ENCODE results near the gene GPR162. TPM values are rescaled to one million over a fixed set of nuclear protein-coding genes. Genes with fewer than 3 reads are reported as not detected.

The GPR162 gene
- total and polyA plus RNA-seq, 10 of the 15 experiments (the other 5 are each of a cell fraction or from before 2014, with no cell fraction given): not detected

GRCh38 chr12:6774499-6775062 is 47.0 kb upstream of the GPR162 start:
- SMC1A ChIA-PET (ENCODE audit: uncharacterized antibody, unreplicated experiment): interaction anchor here (0.6 to 1.8 kb wide), 5 partner anchors 16 to 77 kb away, joined by 3 to 11 read pairs (median 3); partner anchors contain the start of genes CDCA3, COPS7A, MLF2 and USP5
- no peak overlapping the region for H3K27ac ChIP-seq (ENCODE audit: control insufficient read depth, insufficient read depth)
- RAD21 ChIA-PET (ENCODE audit: unreplicated experiment): interaction anchor here (0.7 to 5.7 kb wide), 4 partner anchors 9 to 21 kb away, joined by 3 to 68 read pairs (median 3); partner anchors contain the start of genes MLF2 and PTMS
- TF ChIP-seq ATF7 (IDR thresholded peaks at IDR 0.05; ENCODE audit: low read depth) (no peak), CEBPZ (IDR thresholded peaks at IDR 0.05; ENCODE audit: low read depth, low read length) (no peak), RB1 (IDR thresholded peaks at IDR 0.05; ENCODE audit: borderline replicate concordance) (no peak), ZNF592 (IDR thresholded peaks at IDR 0.05) (no peak), IKZF2 (IDR thresholded peaks at IDR 0.05) (no peak)
- no peak for ATAC-seq
- H3K36me3 ChIP-seq (ENCODE audit: control insufficient read depth in 2 of 2, insufficient read depth in 2 of 2, low read length in 1 of 2): no peaks in the 10 kb centered on the region
- WGBS (ENCODE audit: insufficient coverage, insufficient replicate concordance, low lambda C conversion rate, missing lambda C conversion rate): 78% methylated on average over 15 of the region's 15 CpGs
- no peak for DNase-seq (ENCODE audit: low read depth, low spot score)
- no peak overlapping the region for H3K9ac ChIP-seq (ENCODE audit: control insufficient read depth, insufficient read depth, low read length)
- in situ Hi-C loops (cut with MboI) (no loop called here), intact Hi-C loops (cut with micrococcal nuclease; ENCODE audit: unreplicated experiment) (loop anchor here (5.0 kb wide), 2 partner anchors 37 to 222 kb away; no protein-coding TSS in a partner anchor)
- CTCF ChIA-PET: interaction anchor here (0.7 to 12.7 kb wide), 6 partner anchors 8 to 263 kb away, joined by 3 to 221 read pairs (median 8); partner anchors contain the start of genes MLF2 and PTMS
- H3K4me1 ChIP-seq (ENCODE audit: control insufficient read depth, insufficient read depth, low read length): peaks cover 48% of the 10 kb centered on the region
- POLR2A ChIA-PET: interaction anchor here (0.7 to 2.0 kb wide), 8 partner anchors 8 to 85 kb away, joined by 3 to 9 read pairs (median 5); partner anchors contain the start of genes MLF2, PTMS, USP5 and ZNF384
- no peak for FAIRE-seq
- no peaks in the 10 kb centered on the region for H3K9me3 ChIP-seq (replicated peaks; ENCODE audit: control insufficient read depth, insufficient read depth, low read length)
- H2AFZ ChIP-seq (ENCODE audit: control insufficient read depth, low read depth, low read length): no peak overlapping the region
- H3K4me2 ChIP-seq (ENCODE audit: control insufficient read depth, insufficient read depth): no peak overlapping the region; the same call in 1 of the 2 replicates
- H3K4me3 ChIP-seq: peak overlapping the region; percentile 34; the same call in 1 of the 2 replicates
- no peaks in the 10 kb centered on the region for H3K27me3 ChIP-seq (replicated peaks in 1 of 2; ENCODE audit: control insufficient read depth in 2 of 2, insufficient read depth in 2 of 2, low read length in 1 of 2)
- BruUV-seq (replicated peaks): no TSS peak
- no peaks in the 10 kb centered on the region; the same call in 1 of the 2 replicates for H3K79me2 ChIP-seq (ENCODE audit: control insufficient read depth, insufficient read depth, low read length)
- H4K20me1 ChIP-seq (ENCODE audit: control insufficient read depth, insufficient read depth): no peaks in the 10 kb centered on the region

Data from GM12878 (cell line).